ENCODE results near the gene ZNF669.

ZNF669 gene

GRCh38 chr1:247110627-247111258, 6.6 kb upstream of the ZNF669 start:
- DNase-seq, result no peak

GRCh38 chr1:247107694-247108093, 3.5 kb upstream of the ZNF669 start:
- no peak for DNase-seq

DNA sequence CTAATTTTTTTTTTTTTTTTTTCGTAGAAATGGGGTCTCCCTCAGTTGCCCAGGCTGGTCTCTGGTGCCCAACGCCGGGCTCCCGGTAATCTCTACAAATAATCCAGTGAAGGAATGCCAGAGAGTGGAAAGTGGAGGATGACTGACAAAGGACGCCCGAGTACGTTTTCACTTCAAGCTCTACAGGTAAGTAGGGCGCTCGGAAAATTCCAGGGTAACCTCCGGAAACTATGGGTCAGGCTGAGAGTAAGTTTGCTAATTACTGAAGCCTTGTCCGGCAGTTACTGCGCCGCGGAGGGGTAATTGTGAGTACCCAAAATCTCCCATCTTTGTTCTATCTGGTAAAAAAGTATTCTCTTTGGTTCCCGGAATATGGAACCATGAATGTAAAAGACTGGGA, 1.8 kb upstream of the ZNF669 start:
- no peak for DNase-seq

DNA sequence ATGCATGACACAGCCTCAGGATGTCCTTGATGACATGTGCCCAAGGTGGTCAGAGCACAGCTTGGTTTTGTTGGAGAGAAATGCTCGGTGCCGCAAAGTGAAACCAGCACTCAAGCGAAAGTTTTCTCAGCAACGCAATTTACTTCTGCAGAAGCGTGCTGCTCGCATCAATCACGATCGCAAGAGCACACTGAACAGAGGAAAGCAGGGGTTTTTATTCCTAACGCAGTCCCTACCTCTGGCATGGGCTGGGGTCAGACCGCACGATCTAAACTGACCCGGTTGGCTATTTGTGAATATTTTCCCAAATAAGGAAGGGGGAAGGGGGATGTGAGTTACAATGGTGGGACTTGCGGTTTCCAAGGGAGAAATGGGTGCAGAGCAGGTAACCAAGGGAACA, 809 bp upstream of the ZNF669 start:
- DNase-seq, result no peak

GRCh38 chr1:247102381-247102780, 1.8 kb downstream of the ZNF669 start:
- DNase-seq, result no peak

DNA sequence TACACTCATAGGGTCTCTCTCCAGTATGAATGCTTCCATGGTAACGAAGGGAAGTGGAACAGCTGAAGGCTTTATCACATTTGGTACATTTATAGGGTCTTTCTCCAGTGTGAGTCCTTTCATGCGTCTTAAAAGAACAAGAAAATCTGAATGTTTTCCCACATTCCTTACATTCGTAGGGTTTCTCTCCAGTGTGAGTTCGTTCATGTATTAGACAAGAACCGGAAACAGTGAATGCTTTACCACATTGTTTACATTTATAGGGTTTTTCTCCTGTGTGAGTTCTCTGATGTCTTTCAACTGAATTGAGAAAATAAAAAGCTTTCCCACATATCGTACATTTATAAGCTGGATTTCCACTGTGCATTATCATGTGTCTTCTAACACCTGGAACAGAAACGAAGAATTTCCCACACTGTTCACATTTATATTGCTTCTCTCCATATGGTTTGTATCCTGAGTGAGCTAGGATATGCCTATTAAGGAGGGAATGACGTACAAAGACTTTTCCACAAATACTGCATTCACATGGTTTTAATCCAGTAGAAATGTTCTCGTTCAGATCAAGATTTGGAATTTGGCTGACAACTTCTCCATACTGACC, 3.4 kb downstream of the ZNF669 start:
- no peak for DNase-seq

DNA sequence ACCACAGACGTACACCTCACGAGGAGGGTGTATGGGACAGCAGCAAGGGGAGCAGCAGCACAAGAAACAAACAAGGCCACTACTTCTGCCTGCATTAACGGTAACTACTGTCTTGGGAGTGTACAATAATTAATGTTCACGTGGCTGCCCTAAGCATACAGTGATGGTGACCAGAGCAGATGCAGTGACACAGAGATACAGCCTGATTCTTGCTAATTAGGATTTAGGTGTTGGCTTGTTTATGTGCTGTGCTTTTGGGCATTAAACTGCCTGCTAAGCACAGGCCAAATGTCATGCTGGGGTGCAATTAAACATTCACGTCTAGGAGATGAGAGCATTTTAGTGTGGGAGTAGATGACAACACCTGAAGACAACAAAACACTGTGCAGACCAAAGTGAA, 7.2 kb downstream of the ZNF669 start:
- no peak for DNase-seq

DNA sequence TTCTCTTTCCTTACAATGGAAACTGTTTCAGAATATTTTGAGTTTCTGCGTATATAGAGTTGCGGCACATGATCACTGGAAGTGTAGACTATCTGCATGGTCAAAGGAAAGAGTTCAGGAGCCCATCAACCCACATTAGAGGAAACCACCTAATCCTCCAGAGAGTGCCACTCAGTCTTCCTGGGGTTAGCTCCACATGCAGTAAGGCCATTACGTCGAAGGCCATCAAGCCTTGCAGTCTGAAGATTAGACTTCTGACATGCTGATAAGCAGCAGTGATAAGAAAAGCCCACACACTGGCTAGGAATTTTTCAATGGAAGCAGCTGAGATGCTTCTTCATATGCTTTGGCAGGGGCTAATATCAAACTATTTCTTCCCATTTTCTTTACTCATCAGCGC, 7.6 kb downstream of the ZNF669 start:
- no peak for DNase-seq

DNA sequence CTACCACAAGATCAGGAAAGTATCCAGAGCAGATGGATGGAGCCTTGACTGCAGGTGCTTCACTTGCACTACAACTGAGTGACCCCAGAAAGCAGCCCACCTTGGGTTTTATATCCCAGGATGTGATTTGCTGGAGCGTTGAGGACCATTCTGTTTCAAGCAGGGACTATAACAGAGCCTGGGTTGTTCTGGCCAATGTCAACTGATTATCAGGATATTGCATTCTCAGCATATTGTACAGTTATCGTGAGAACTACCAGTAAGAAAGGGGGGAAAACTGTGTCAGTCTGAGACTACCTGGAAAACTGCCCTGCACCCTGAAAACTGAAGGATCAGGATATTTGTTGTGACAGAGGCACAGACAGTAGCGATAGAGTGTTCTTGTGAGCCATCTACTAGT, 8.0 kb downstream of the ZNF669 start:
- no peak for DNase-seq

DNA sequence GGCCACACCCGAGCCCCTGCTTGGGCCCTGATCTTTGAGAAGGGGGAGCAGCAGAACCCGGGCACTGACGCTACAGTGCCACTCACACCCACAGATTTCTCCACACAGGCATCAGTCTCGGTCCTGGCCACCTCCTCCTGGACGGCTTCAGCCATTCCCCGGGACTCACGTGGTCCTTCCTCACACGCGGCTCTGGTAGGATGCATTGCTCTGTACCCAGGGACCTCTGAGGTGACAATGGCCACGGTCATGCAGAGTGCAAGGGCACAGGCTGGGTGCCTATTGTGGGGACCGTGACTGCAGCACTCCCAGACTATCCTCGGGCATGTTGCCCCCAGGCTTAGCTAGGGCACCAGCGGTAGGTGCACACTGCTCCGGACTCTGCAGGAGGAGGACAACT, 13.7 kb downstream of the ZNF669 start:
- no peak for DNase-seq

- no peak for DNase-seq
These were observed 14.4 kb downstream of the ZNF669 start for GRCh38 chr1:247089616-247090375.

DNA sequence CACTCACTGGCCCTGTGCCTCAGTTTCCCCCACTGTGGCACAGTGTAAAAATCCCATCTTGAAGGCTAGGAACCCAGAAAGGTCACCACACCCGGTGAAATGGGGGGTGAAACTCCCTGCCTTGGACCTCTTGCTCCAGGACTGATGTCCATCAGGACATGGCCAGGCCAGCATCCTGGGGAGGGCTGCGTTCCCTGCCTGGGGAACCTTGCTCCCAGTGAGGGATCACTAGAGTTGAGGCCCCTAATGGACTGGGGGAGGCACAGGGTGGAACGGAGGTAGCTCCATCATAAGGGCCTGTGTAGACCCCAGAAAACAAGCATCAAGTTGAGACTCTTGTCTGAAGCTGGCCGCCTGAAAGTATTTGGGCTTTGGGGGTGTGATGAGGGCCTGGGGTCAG, 15.2 kb downstream of the ZNF669 start:
- no peak for DNase-seq

- no peak for DNase-seq
These were observed 16.9 kb downstream of the ZNF669 start for GRCh38 chr1:247087256-247087655.

DNA sequence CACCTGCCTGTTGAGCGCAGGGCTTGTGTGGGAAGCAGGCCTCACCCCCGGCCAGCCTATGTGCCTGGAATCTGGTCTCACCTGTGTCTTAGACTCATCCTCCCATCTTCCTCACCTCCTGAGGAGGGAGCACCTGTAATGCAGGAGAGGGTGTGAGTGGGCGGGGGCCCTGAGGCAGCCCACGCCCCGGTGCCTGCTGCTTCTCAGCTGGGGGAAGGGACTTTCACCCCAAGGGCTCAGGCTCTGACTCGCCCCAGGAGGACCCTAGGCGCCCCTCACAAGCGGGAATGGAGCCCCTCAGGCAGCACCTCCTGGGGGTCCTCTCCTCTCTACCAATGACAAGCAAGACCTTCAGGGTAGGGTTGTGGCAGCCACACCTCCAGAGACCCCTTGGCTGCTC, 18.8 kb downstream of the ZNF669 start:
- DNase-seq, result no peak

GRCh38 chr1:247084771-247085170, 19.4 kb downstream of the ZNF669 start:
- DNase-seq, result no peak

GRCh38 chr1:247079141-247079874, 24.8 kb downstream of the ZNF669 start:
- DNase-seq, result peak; percentile 12

DNA sequence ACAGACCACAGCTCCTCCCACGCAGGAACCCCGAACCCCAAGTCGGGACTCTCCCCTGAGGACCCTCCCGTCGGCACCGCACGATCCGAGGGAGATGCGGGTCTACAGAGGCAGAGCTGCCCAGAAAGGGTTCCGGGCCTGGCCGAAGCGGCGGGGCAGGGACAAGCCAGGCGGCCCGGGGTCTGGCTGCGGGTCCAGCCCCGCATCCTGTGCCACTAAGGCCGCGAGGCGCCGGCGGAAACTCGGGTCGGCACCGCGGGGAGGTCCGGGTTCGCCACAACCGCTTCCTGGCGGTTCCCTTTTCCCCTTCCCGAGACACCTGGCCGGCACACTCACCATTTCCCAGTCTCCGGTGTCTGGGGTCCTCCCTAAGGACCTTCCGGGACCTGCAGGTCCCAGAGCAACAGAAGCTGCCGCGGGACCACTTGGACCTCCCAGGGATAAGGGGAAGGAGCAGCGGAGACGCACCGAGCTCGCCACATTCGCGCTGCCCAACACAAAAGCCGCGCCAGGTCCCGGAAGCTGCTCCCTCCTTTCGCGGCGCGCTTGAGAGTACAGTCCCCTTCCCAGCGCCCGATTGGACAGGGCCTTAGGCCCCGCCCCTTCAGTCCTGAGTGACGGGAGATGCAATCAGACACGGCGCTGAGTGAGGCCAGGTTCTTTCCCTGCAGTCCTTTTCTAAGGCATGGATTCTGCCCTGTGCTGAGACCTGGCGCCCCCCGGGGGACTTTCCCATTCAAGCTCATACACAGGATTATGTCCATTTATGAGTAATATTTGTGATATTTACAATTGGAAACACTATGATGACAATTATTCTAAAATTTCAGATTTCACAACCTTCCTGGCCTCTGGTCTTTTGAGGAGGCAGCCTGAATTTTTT, 25.7 kb downstream of the ZNF669 start, which contains the start of gene ZNF670:
Gene ZNF670, minus strand, starts transcription at position 554 of the 883 bp plus-strand sequence. Its CDS starts 215 bp downstream, at position 339.
- peak; percentile 83 for DNase-seq

- peak; percentile 13 for DNase-seq
These were observed 26.3 kb downstream of the ZNF669 start for GRCh38 chr1:247077876-247078257.

- DNase-seq, result no peak
These were observed 26.9 kb downstream of the ZNF669 start for GRCh38 chr1:247077213-247077612.

- DNase-seq, result no peak
These were observed 33.5 kb downstream of the ZNF669 start for GRCh38 chr1:247070645-247071044.

- no peak for DNase-seq
These were observed 39.9 kb downstream of the ZNF669 start for GRCh38 chr1:247064304-247064703.

- no peak for DNase-seq
These were observed 43.4 kb downstream of the ZNF669 start for GRCh38 chr1:247060771-247061170.

DNA sequence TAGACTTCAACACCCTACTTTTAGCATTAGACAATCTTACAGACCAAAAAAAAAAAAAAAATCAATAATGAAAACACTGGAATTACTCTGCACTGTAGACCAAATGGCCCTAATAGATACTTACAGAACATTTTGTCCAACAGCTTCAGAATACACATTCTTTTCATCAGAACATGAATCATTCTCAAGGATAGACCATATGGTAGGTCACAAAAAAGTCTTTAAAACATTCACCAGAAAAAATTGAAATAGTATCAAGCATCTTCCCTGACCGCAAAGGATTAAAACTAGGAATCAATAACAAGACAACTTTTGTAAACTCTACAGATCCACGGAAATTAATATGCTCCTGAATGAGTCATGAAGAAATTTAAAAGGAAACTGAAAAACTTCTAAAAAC, 48.1 kb downstream of the ZNF669 start:
- DNase-seq, result no peak

Measured in NCI-H510A treated with DMSO at 0.1 percent for 48 hours (cell line).